NCI-H2171 (cell line): Measurements from ENCODE around the gene C19orf44.
"Not testable (repeated sequence)": the region's sequence is repeated elsewhere in the genome, so short reads cannot be mapped to it uniquely, and the experiment has no call there.

ENCODE experiments used
- DNase-seq: peaks from one replicate; lab custom pipeline; 2025; lab: John Stamatoyannopoulos, UW

Gene C19orf44

GRCh38 chr19:16495982-16496612 lies at the start of gene C19orf44, which contains the start of gene CALR3:
TSS of gene C19orf44 (plus strand) at chr19:16496394. CDS start at chr19:16500793, 4,399 bp downstream.
TSS of gene CALR3 (minus strand) at chr19:16496167. CDS start at chr19:16496129, 38 bp downstream.
- DNase-seq, result peak; percentile 98

- no peak for DNase-seq
Observed at GRCh38 chr19:16446724-16447368, 49.3 kb upstream of the C19orf44 start.

- DNase-seq, result not testable (repeated sequence)
Observed at GRCh38 chr19:16448872-16449271, 47.3 kb upstream of the C19orf44 start.

GRCh38 chr19:16449330-16449961 lies 46.7 kb upstream of the C19orf44 start:
- DNase-seq, result no peak

- DNase-seq, result no peak
Observed at GRCh38 chr19:16452325-16452724, 43.9 kb upstream of the C19orf44 start.

GRCh38 chr19:16454351-16454918 lies 41.8 kb upstream of the C19orf44 start:
- DNase-seq, result no peak

GRCh38 chr19:16455489-16455888 lies 40.7 kb upstream of the C19orf44 start:
- DNase-seq, result no peak

- no peak for DNase-seq
Observed at GRCh38 chr19:16456652-16457194, 39.5 kb upstream of the C19orf44 start.

GRCh38 chr19:16457195-16457953 lies 38.8 kb upstream of the C19orf44 start:
- DNase-seq, result peak; percentile 39

- DNase-seq, result no peak
Observed at GRCh38 chr19:16457954-16458331, 38.3 kb upstream of the C19orf44 start.

- DNase-seq, result no peak
Observed at GRCh38 chr19:16458391-16459341, 37.5 kb upstream of the C19orf44 start.

GRCh38 chr19:16459680-16460079 lies 36.5 kb upstream of the C19orf44 start:
- no peak for DNase-seq

GRCh38 chr19:16460454-16460853 lies 35.7 kb upstream of the C19orf44 start:
- DNase-seq, result no peak

- DNase-seq, result no peak
Observed at GRCh38 chr19:16461630-16462051, 34.6 kb upstream of the C19orf44 start.

- DNase-seq, result no peak
Observed at GRCh38 chr19:16462757-16463250, 33.4 kb upstream of the C19orf44 start.

GRCh38 chr19:16463341-16463990 lies 32.7 kb upstream of the C19orf44 start:
- no peak for DNase-seq

- DNase-seq, result no peak
Observed at GRCh38 chr19:16463991-16464575, 32.1 kb upstream of the C19orf44 start.

GRCh38 chr19:16465239-16465638 lies 31.0 kb upstream of the C19orf44 start:
- DNase-seq, result no peak

GRCh38 chr19:16466802-16467427 lies 29.3 kb upstream of the C19orf44 start:
- not testable (repeated sequence) for DNase-seq
